ENCODE data around the gene HMCN2.

- no peak for TF ChIP-seq ZNF274 (IDR thresholded peaks at IDR 0.05; ENCODE audit: low read depth, low read length)
- TF ChIP-seq YY1 (IDR thresholded peaks at IDR 0.05; ENCODE audit: insufficient read depth, insufficient read length), result no peak
Measured at GRCh38 chr9:130366072-130366471, 100.5 kb downstream of the HMCN2 start.
